Suprapubic skin (tissue), 3 donors: ENCODE measurements around the gene DNAJC25.

ENCODE experiments used
- CTCF ChIP-seq, 2 donors: fragments of 200-600 bp in 1 of 2; fragments of 450-650 bp in 1 of 2; sonication (generic) in 1 of 2; IDR thresholded peaks; one replicate each; pipeline ENCODE4 v1.5.1; 2016 to 2019; ENCODE audit warnings: antibody characterized with exemption in 2 of 2, mild to moderate bottlenecking in 1 of 2, moderate library complexity in 1 of 2
- POLR2AphosphoS5 ChIP-seq, 3 donors: sonication (generic); formaldehyde crosslinking; IDR thresholded peaks; one replicate each; pipeline ENCODE4 v1.6.1; 2017; ENCODE audit warnings: antibody characterized with exemption in 3 of 3

- TF ChIP-seq CTCF (IDR thresholded peaks at IDR 0.05) = no peak
- TF ChIP-seq POLR2AphosphoS5 (IDR thresholded peaks at IDR 0.05) = no peak
Observed at GRCh38 chr9:111599955-111600343, 31.2 kb upstream of the DNAJC25 start.
